Body of pancreas (tissue), 4 donors: Measurements from ENCODE around the gene NGFR.

ENCODE experiments used
- CTCF ChIP-seq, 7 experiments: fragments of 450-650 bp in 4 of 7; fragments of 200-600 bp in 3 of 7; sonication (generic) in 3 of 7; IDR thresholded peaks; one replicate each; pipeline ENCODE4 v1.5.1; 2016 to 2019; ENCODE audit warnings: antibody characterized with exemption in 7 of 7
- POLR2A ChIP-seq, 3 donors: fragments of 450-650 bp; IDR thresholded peaks; one replicate each; pipeline ENCODE4 v1.6.1; 2016; ENCODE audit warnings: antibody characterized with exemption in 3 of 3, mild to moderate bottlenecking in 2 of 3

- TF ChIP-seq CTCF (IDR thresholded peaks at IDR 0.05) (no peak), POLR2A (IDR thresholded peaks at IDR 0.05) (no peak)
Observed at GRCh38 chr17:49473900-49474751, 21.0 kb upstream of the NGFR start.
